K562 (cell line): ENCODE measurements around the gene RASGEF1C. TPM values are rescaled to one million over a fixed set of nuclear protein-coding genes. Genes with fewer than 3 reads are reported as not detected.

Experiments used
- ADNP ChIP-seq: fragments of 200-800 bp; sonication (Bioruptor generic); IDR thresholded peaks from 2 replicates; pipeline ENCODE4 v1.6.1; 2016; ENCODE audit warnings: missing genetic modification characterization, missing compliant biosample characterization
- EWSR1 ChIP-seq: fragments of 450-650 bp; IDR thresholded peaks from 2 replicates; pipeline ENCODE4 v1.6.1; 2018; ENCODE audit warnings: borderline replicate concordance, mild to moderate bottlenecking, low read depth, moderate library complexity; ENCODE audit not compliant: partially characterized antibody
- HBP1 ChIP-seq: fragments of 450-650 bp; formaldehyde crosslinking; IDR thresholded peaks from 2 replicates; pipeline ENCODE4 v1.4.0; 2022; ENCODE audit warnings: missing genetic modification characterization
- HNRNPUL1 ChIP-seq: fragments of 200-400 bp; formaldehyde crosslinking; IDR thresholded peaks from 2 replicates; pipeline ENCODE4 v1.6.1; 2017; ENCODE audit warnings: low read length
- MEF2D ChIP-seq: conservative IDR thresholded peaks from 2 replicates; pipeline ENCODE4 v1.6.1; 2016; ENCODE audit warnings: low read depth, missing genetic modification characterization, missing compliant biosample characterization
- NR4A1 ChIP-seq, 2 experiments: fragments of 250-450 bp in 1 of 2; fragments of 450-650 bp in 1 of 2; sonication (Bioruptor Pico) in 1 of 2; IDR thresholded peaks; 2 replicates each; pipeline versions ENCODE4 v1.4.0 to v1.6.1; 2016 to 2020; ENCODE audit warnings: mild to moderate bottlenecking in 2 of 2, missing compliant biosample characterization in 1 of 2, missing genetic modification characterization in 1 of 2, moderate library complexity in 1 of 2
- RAD51 ChIP-seq: fragments of 450-650 bp; IDR thresholded peaks from 2 replicates; pipeline ENCODE4 v1.7.1; 2016; ENCODE audit warnings: low read depth, mild to moderate bottlenecking, borderline replicate concordance
- TFAP4 ChIP-seq: sonication (generic); formaldehyde crosslinking; IDR thresholded peaks from 2 replicates; pipeline ENCODE4 v1.8.0; 2022; ENCODE audit warnings: missing genetic modification reagents, mild to moderate bottlenecking, moderate library complexity, borderline replicate concordance
- XRCC4 ChIP-seq: IDR thresholded peaks from one replicate; pipeline ENCODE4 v1.6.1; 2011; ENCODE audit not compliant: insufficient read depth, insufficient read length; ENCODE audit errors: extremely low read depth
- ZNF444 ChIP-seq: fragments of 250-450 bp; sonication (Bioruptor Pico); IDR thresholded peaks from 2 replicates; pipeline ENCODE4 v1.4.0; 2020; ENCODE audit warnings: mild to moderate bottlenecking, moderate library complexity
- ZNF766 ChIP-seq: fragments of 200-800 bp; sonication (Bioruptor generic); conservative IDR thresholded peaks from 2 replicates; pipeline ENCODE4 v1.6.1; 2016; ENCODE audit warnings: missing genetic modification characterization, missing compliant biosample characterization
- ZZZ3 ChIP-seq: fragments of 450-650 bp; IDR thresholded peaks from 2 replicates; pipeline ENCODE4 v1.6.1; 2016; ENCODE audit warnings: antibody characterized with exemption, mild to moderate bottlenecking, moderate library complexity
- polyA plus RNA-seq, 8 experiments: library from polyadenylated mRNA; depleted of rRNA in 4 of 8; stranded (reverse) in 5 of 8; unstranded in 3 of 8; fragments of >200 nt; fragmentation: Nextera tagmentation in 2 of 8; fragmentation: Illumina TruSeq in 1 of 8; extraction: Ambion mirVana in 2 of 8; extraction: Trizol in 1 of 8; gene quantifications; 2 replicates each; pipeline versions ENCODE4 v1.2.1 to v1.2.3, GENCODE V29; 2011 to 2014; ENCODE audit warnings: inconsistent platforms in 1 of 8, missing spikeins in 1 of 8
- total RNA-seq, 7 experiments: library from RNA; depleted of rRNA in 6 of 7; stranded (reverse); fragments of >200 nt in 6 of 7; fragmentation: Illumina TruSeq in 2 of 7; extraction: Trizol in 2 of 7; gene quantifications; 2 replicates each; pipeline versions ENCODE4 v1.2.1 to v1.2.3, GENCODE V29; 2011 to 2021; ENCODE audit warnings: low replicate concordance in 1 of 7
- TF ChIP-seq, protein P1 (sequence below), 2 experiments: fragments of 450-650 bp; formaldehyde crosslinking in 1 of 2; IDR thresholded peaks; 2 replicates each; pipeline versions ENCODE4 v1.4.0 to v1.6.1; 2014 to 2020; ENCODE audit warnings: mild to moderate bottlenecking in 2 of 2, borderline replicate concordance in 1 of 2, low read depth in 1 of 2
- TF ChIP-seq, protein P2 (sequence below), 2 experiments: fragments of 450-650 bp in 1 of 2; sonication (generic) in 1 of 2; formaldehyde crosslinking; conservative IDR thresholded peaks; 2 replicates each; pipeline versions ENCODE4 v1.4.0 to v1.8.1; 2020 to 2022; ENCODE audit warnings: mild to moderate bottlenecking in 1 of 2, missing genetic modification reagents in 1 of 2
- TF ChIP-seq, protein P3 (sequence below): fragments of 250-450 bp; sonication (Bioruptor Pico); IDR thresholded peaks from 2 replicates; pipeline ENCODE4 v1.4.0; 2020; ENCODE audit warnings: mild to moderate bottlenecking, moderate library complexity

Gene RASGEF1C
- total and polyA plus RNA-seq, 9 of the 15 experiments (the other 6 are each of a cell fraction or from before 2014, with no cell fraction given), result 0.04 to 1.1 (median 0.21) TPM; not detected in 4

DNA sequence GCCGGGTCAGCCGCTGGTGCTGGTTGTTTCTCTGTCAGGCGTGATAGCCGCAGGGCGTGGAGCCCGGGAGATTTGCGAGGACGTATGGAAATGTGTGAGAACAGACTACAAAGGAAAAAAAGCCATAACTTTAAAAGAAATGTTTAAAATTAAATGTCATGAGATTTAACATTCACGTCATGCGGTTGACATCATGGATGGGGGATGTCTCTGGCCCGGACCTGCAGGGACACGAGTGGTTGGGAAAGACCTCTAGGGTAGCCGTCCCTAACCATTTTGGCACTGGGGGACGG is 136.8 kb downstream of the RASGEF1C start (continued):
- TF ChIP-seq HBP1 (CRISPR knock-in tag), result no peak
- no peak for TF ChIP-seq EWSR1
- no peak for TF ChIP-seq RAD51
- TF ChIP-seq, protein P1, sequence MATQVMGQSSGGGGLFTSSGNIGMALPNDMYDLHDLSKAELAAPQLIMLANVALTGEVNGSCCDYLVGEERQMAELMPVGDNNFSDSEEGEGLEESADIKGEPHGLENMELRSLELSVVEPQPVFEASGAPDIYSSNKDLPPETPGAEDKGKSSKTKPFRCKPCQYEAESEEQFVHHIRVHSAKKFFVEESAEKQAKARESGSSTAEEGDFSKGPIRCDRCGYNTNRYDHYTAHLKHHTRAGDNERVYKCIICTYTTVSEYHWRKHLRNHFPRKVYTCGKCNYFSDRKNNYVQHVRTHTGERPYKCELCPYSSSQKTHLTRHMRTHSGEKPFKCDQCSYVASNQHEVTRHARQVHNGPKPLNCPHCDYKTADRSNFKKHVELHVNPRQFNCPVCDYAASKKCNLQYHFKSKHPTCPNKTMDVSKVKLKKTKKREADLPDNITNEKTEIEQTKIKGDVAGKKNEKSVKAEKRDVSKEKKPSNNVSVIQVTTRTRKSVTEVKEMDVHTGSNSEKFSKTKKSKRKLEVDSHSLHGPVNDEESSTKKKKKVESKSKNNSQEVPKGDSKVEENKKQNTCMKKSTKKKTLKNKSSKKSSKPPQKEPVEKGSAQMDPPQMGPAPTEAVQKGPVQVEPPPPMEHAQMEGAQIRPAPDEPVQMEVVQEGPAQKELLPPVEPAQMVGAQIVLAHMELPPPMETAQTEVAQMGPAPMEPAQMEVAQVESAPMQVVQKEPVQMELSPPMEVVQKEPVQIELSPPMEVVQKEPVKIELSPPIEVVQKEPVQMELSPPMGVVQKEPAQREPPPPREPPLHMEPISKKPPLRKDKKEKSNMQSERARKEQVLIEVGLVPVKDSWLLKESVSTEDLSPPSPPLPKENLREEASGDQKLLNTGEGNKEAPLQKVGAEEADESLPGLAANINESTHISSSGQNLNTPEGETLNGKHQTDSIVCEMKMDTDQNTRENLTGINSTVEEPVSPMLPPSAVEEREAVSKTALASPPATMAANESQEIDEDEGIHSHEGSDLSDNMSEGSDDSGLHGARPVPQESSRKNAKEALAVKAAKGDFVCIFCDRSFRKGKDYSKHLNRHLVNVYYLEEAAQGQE (IDR thresholded peaks at IDR 0.05; ENCODE audit: borderline replicate concordance), result no peak
- TF ChIP-seq, protein P1 (CRISPR knock-in tag; IDR thresholded peaks at IDR 0.05; ENCODE audit: low read depth), result no peak
- no peak for TF ChIP-seq ZNF444
- TF ChIP-seq, protein P2, sequence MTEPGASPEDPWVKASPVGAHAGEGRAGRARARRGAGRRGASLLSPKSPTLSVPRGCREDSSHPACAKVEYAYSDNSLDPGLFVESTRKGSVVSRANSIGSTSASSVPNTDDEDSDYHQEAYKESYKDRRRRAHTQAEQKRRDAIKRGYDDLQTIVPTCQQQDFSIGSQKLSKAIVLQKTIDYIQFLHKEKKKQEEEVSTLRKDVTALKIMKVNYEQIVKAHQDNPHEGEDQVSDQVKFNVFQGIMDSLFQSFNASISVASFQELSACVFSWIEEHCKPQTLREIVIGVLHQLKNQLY (CRISPR knock-in tag; conservative IDR thresholded peaks at IDR 0.05), result no peak
- no peak for TF ChIP-seq ZNF766 (CRISPR knock-in tag)
- TF ChIP-seq MEF2D (tag), result no peak
- TF ChIP-seq XRCC4, result no peak
- TF ChIP-seq HNRNPUL1, result no peak
- TF ChIP-seq, protein P3, sequence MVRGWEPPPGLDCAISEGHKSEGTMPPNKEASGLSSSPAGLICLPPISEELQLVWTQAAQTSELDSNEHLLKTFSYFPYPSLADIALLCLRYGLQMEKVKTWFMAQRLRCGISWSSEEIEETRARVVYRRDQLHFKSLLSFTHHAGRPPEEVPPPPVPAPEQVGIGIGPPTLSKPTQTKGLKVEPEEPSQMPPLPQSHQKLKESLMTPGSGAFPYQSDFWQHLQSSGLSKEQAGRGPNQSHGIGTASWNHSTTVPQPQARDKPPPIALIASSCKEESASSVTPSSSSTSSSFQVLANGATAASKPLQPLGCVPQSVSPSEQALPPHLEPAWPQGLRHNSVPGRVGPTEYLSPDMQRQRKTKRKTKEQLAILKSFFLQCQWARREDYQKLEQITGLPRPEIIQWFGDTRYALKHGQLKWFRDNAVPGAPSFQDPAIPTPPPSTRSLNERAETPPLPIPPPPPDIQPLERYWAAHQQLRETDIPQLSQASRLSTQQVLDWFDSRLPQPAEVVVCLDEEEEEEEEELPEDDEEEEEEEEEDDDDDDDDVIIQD (CRISPR knock-in tag), result no peak
- TF ChIP-seq ADNP (tag), result no peak
- TF ChIP-seq NR4A1 (CRISPR knock-in tag; IDR thresholded peaks at IDR 0.05), result no peak
- TF ChIP-seq NR4A1 (tag; IDR thresholded peaks at IDR 0.05), result no peak
- TF ChIP-seq TFAP4 (CRISPR knock-in tag), result no peak; the same call in 1 of the 2 replicates
- TF ChIP-seq ZZZ3, result no peak
